ENCODE measurements around the gene TMEM126A. TPM values are rescaled to one million over a fixed set of nuclear protein-coding genes. Genes with fewer than 3 reads are reported as not detected.
A peak's percentile ranks its signal among the peaks of the same experiment; 100 is the strongest.

TMEM126A gene
- total RNA-seq, 6 donors from 2014 or later, result 7.4 to 27.0 (median 17.4) TPM

DNA sequence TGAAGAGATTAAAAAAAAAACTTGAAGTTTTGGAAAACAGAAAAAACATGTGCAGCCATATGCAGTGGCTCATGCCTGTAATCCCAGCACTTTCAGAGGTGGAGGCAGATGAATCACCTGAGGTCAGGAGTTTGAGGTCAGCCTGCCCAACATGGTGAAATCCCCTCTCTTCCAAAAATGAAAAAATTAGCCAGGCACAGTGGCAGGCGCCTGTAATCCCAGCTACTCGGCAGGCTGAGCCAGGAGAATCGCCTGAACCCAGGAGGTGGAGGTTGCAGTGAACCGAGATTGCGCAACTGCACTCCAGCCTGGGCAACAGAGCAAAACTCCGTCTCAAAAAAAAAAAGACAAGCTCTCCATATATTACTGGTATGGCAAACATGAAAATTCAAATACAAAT, 28.3 kb upstream of the TMEM126A start:
- ATAC-seq (ENCODE audit: low FRiP score in 2 of 2), result no peak

DNA sequence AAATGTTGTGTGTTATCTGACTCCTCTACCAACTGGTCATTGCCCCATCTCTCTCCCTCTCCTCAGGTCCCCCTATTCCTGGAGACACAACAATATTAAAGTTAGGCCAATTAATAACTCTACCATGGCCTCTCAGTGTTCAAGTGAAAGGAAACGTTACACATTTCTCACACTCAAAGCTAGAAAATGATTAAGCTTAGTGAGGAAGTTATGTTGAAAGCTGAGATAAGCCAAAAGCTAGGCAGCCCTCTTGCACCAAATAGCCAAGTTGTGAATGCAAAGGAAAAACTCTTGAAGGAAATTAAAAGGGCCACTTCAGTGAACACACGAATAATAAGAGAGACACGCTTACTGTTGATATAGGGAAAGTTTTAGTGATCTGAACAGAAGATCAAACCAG, 27.5 kb upstream of the TMEM126A start:
- DNase-seq, result no peak
- H3K9me3 ChIP-seq, result no peaks in the 10 kb centered on the region
- no peak overlapping the region for H3K4me3 ChIP-seq
- no peaks in the 10 kb centered on the region for H3K36me3 ChIP-seq
- ATAC-seq (ENCODE audit: low FRiP score in 2 of 2), result no peak
- no peaks in the 10 kb centered on the region for H3K27me3 ChIP-seq
- TF ChIP-seq POLR2AphosphoS5 (IDR thresholded peaks at IDR 0.05), result no peak
- TF ChIP-seq POLR2A (IDR thresholded peaks at IDR 0.05), result no peak
- TF ChIP-seq EP300 (IDR thresholded peaks at IDR 0.05), result no peak
- TF ChIP-seq, protein P1, sequence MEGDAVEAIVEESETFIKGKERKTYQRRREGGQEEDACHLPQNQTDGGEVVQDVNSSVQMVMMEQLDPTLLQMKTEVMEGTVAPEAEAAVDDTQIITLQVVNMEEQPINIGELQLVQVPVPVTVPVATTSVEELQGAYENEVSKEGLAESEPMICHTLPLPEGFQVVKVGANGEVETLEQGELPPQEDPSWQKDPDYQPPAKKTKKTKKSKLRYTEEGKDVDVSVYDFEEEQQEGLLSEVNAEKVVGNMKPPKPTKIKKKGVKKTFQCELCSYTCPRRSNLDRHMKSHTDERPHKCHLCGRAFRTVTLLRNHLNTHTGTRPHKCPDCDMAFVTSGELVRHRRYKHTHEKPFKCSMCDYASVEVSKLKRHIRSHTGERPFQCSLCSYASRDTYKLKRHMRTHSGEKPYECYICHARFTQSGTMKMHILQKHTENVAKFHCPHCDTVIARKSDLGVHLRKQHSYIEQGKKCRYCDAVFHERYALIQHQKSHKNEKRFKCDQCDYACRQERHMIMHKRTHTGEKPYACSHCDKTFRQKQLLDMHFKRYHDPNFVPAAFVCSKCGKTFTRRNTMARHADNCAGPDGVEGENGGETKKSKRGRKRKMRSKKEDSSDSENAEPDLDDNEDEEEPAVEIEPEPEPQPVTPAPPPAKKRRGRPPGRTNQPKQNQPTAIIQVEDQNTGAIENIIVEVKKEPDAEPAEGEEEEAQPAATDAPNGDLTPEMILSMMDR (IDR thresholded peaks at IDR 0.05), result no peak
- H3K27ac ChIP-seq, result peak overlapping the region in 1 of 4 donors; percentile 19
- WGBS, 2 donors, result 50 to 55% methylated on average over 3 of the region's 3 CpGs
- H3K4me1 ChIP-seq, result no peaks in the 10 kb centered on the region

More for the DNA sequence above, 28.3 kb upstream of the TMEM126A start:
- H3K27me3 ChIP-seq, result no peaks in the 10 kb centered on the region
- H3K9me3 ChIP-seq, result no peaks in the 10 kb centered on the region
- 49 to 72% methylated on average over 6 of the region's 6 CpGs for WGBS, 2 donors
- no peaks in the 10 kb centered on the region for H3K4me1 ChIP-seq
- H3K36me3 ChIP-seq, result no peaks in the 10 kb centered on the region
- DNase-seq, result peak in 1 of 2 donors; percentile 73
- H3K27ac ChIP-seq, result no peak overlapping the region
- TF ChIP-seq POLR2A (IDR thresholded peaks at IDR 0.05), result no peak
- no peak for TF ChIP-seq POLR2AphosphoS5 (IDR thresholded peaks at IDR 0.05)
- TF ChIP-seq, protein P1 (IDR thresholded peaks at IDR 0.05), result no peak
- TF ChIP-seq EP300 (IDR thresholded peaks at IDR 0.05), result no peak
- no peak overlapping the region for H3K4me3 ChIP-seq

DNA sequence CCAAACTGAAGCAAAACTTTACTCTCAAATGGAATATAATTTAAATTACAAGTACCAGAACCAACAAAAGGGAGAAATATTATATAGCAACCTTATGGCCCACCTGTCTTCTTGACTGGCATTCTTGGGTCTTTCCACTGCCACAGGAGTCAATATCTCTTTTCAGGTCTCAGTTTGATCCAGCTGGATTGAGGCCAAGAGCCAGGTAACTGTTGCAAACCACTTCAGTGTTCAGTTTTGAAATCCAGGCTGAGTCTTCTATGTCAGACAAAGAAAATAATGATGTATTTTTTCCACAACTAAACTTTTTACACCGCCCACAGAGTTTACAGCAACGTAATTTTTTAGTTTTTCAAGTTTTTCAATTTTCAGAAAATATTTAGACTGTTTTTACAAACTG, 21.3 kb upstream of the TMEM126A start:
- ATAC-seq (ENCODE audit: low FRiP score in 2 of 2), result no peak
- no peaks in the 10 kb centered on the region for H3K9me3 ChIP-seq
- H3K27me3 ChIP-seq, result no peaks in the 10 kb centered on the region
- H3K4me3 ChIP-seq, result peak overlapping the region in 3 of 4 donors; percentile 65 to 83 (median 75)
- 42 to 65% methylated on average over 2 of the region's 2 CpGs for WGBS, 2 donors
- H3K27ac ChIP-seq, result peak overlapping the region in 3 of 4 donors; percentile 96 to 97 (median 96)
- no peak for TF ChIP-seq POLR2A (IDR thresholded peaks at IDR 0.05)
- TF ChIP-seq, protein P1 (IDR thresholded peaks at IDR 0.05), result no peak
- TF ChIP-seq POLR2AphosphoS5 (IDR thresholded peaks at IDR 0.05), result no peak
- TF ChIP-seq EP300 (IDR thresholded peaks at IDR 0.05), result no peak
- H3K4me1 ChIP-seq, result peaks cover 8 to 25% (median 14%) of the 10 kb centered on the region in 4 donors
- DNase-seq, result peak in 1 of 2 donors; percentile 61
- peaks cover 0 to 5% (median 1%) of the 10 kb centered on the region in 4 donors for H3K36me3 ChIP-seq

DNA sequence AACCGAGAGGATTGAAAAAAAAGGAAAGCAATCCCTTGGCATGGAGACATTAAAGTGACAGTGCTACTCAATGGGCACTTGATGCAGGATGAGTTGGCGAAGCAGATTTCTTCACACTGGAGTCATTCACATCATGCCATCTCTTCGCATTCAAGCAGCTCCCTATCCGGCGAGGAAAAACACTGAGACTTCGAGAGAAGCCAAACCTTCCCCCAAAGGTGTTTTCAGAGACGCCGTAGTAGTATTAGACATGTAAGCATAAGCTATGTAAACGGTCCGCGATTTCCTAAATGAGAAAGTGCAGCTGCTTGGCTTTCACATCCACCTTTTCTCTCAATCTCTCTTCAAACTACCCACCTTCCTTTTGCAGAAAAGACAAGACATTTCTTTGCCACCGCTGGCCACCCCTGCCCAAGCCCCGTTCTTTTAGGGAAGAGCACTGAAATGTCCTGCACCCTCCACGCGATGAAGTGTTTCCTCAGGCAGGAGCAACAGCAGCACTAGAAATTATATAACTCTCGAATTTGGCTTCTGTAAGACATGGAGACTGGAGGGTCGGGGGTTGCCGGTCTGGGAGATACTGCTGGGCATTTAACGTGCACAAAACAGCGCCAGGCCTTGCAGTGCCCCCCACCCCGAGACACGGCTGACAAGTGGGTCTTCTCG, 20.3 kb upstream of the TMEM126A start, which contains the start of gene DLG2:
TSS of gene DLG2 (minus strand) at position 13 of the 666 bp plus-strand sequence.
- H3K4me3 ChIP-seq, result peak within 1 kb of the TSS; percentile 40 to 83 (median 70)
- no peaks in the 10 kb centered on the region for H3K9me3 ChIP-seq
- peaks cover 0 to 13% (median 1%) of the 10 kb centered on the region in 4 donors for H3K36me3 ChIP-seq
- DNase-seq, result peak in 1 of 2 donors; percentile 25
- TF ChIP-seq, protein P1 (IDR thresholded peaks at IDR 0.05), result no peak
- TF ChIP-seq POLR2A (IDR thresholded peaks at IDR 0.05) (no peak), POLR2AphosphoS5 (IDR thresholded peaks at IDR 0.05) (peak; percentile 12 to 38), EP300 (IDR thresholded peaks at IDR 0.05) (no peak)
- no peaks in the 10 kb centered on the region for H3K27me3 ChIP-seq
- peak; percentile 23 to 55 for ATAC-seq (ENCODE audit: low FRiP score in 2 of 2)
- peak within 1 kb of the TSS; percentile 87 to 97 (median 96) for H3K27ac ChIP-seq
- WGBS, 2 donors, result 1 to 4% methylated on average over 23 of the region's 23 CpGs
- H3K4me1 ChIP-seq, result peaks cover 8 to 25% (median 14%) of the 10 kb centered on the region in 4 donors

All from upper lobe of left lung (tissue), 6 donors.